WTC11 (cell line): ENCODE results near the gene GFRA1. TPM values are rescaled to one million over a fixed set of nuclear protein-coding genes. Genes with fewer than 3 reads are reported as not detected.

ENCODE experiments used
- ATAC-seq: fragments of 200-7000 bp; cut with Tn5 transposase; 2 replicates; pipeline ENCODE4 v1.10.0; 2021; ENCODE audit warnings: mild to moderate bottlenecking, moderate library complexity
- CTCF ChIA-PET: fragments of 300-600 bp; sonication (Branson Sonifier 250); formaldehyde crosslinking; loops from one replicate; lab custom pipeline; 2021; ENCODE audit warnings: antibody characterized with exemption; lab: Charles Lee
- POLR2A ChIA-PET: fragments of 350-600 bp; sonication (Branson Sonifier 250); formaldehyde crosslinking; loops from one replicate; lab custom pipeline; 2021; ENCODE audit warnings: antibody characterized with exemption; lab: Charles Lee
- DNase-seq: peaks from one replicate; pipeline ENCODE4 v3.0.0; 2021; ENCODE audit warnings: low spot score
- H3K27ac Mint-ChIP-seq: 2 replicates; pipeline ENCODE4 v1.8.0; 2021; ENCODE audit warnings: mixed read lengths
- H3K27me3 Mint-ChIP-seq: 2 replicates; pipeline ENCODE4 v1.8.0; 2021; ENCODE audit warnings: low read depth, mild to moderate bottlenecking, moderate library complexity, mixed read lengths
- H3K36me3 Mint-ChIP-seq: 2 replicates; pipeline ENCODE4 v1.8.0; 2021; ENCODE audit warnings: mixed read lengths
- H3K4me1 Mint-ChIP-seq: 2 replicates; pipeline ENCODE4 v1.8.0; 2022; ENCODE audit warnings: mixed read lengths
- H3K4me3 Mint-ChIP-seq: 2 replicates; pipeline ENCODE4 v1.8.0; 2021; ENCODE audit warnings: mild to moderate bottlenecking, moderate library complexity, mixed read lengths
- H3K9me3 Mint-ChIP-seq: 2 replicates; pipeline ENCODE4 v1.8.0; 2021; ENCODE audit warnings: mixed read lengths
- ESRRA ChIP-seq: sonication (generic); formaldehyde crosslinking; IDR thresholded peaks from 2 replicates; pipeline ENCODE4 v1.8.1; 2022; ENCODE audit warnings: mild to moderate bottlenecking, missing genetic modification reagents, borderline replicate concordance
- FOXJ3 ChIP-seq: sonication (generic); formaldehyde crosslinking; IDR thresholded peaks from 2 replicates; pipeline ENCODE4 v1.9.0; 2021; ENCODE audit warnings: missing genetic modification reagents, mild to moderate bottlenecking, borderline replicate concordance
- FOXK1 ChIP-seq: sonication (generic); formaldehyde crosslinking; IDR thresholded peaks from 2 replicates; pipeline ENCODE4 v1.8.0; 2022; ENCODE audit warnings: mild to moderate bottlenecking, moderate library complexity, missing genetic modification reagents
- FOXP1 ChIP-seq: sonication (generic); formaldehyde crosslinking; IDR thresholded peaks from 2 replicates; pipeline ENCODE4 v1.8.0; 2022; ENCODE audit warnings: missing genetic modification reagents, mild to moderate bottlenecking, moderate library complexity, borderline replicate concordance
- GABPB1 ChIP-seq: sonication (generic); formaldehyde crosslinking; IDR thresholded peaks from 2 replicates; pipeline ENCODE4 v1.8.1; 2023; ENCODE audit warnings: mild to moderate bottlenecking, missing genetic modification reagents
- GRHL2 ChIP-seq: fragments of 250-450 bp; sonication (Bioruptor Pico); IDR thresholded peaks from 2 replicates; pipeline ENCODE4 v1.8.0; 2022; ENCODE audit warnings: mild to moderate bottlenecking, moderate library complexity; ENCODE audit not compliant: insufficient replicate concordance, severe bottlenecking
- KAT7 ChIP-seq: sonication (generic); formaldehyde crosslinking; IDR thresholded peaks from 2 replicates; pipeline ENCODE4 v1.8.1; 2023; ENCODE audit warnings: missing genetic modification reagents, mild to moderate bottlenecking, borderline replicate concordance
- MAX ChIP-seq: sonication (generic); formaldehyde crosslinking; IDR thresholded peaks from 2 replicates; pipeline ENCODE4 v1.8.0; 2022; ENCODE audit warnings: mild to moderate bottlenecking, missing genetic modification reagents
- NFYB ChIP-seq: sonication (generic); formaldehyde crosslinking; conservative IDR thresholded peaks from 2 replicates; pipeline ENCODE4 v1.8.0; 2022; ENCODE audit warnings: low read depth, missing genetic modification reagents
- NR1H2 ChIP-seq: sonication (generic); formaldehyde crosslinking; IDR thresholded peaks from 2 replicates; pipeline ENCODE4 v1.9.0; 2021; ENCODE audit warnings: mild to moderate bottlenecking, moderate library complexity, missing genetic modification reagents
- PRRX2 ChIP-seq: fragments of 250-450 bp; sonication (Bioruptor Pico); IDR thresholded peaks from 2 replicates; pipeline ENCODE4 v1.8.0; 2021; ENCODE audit warnings: mild to moderate bottlenecking
- RORB ChIP-seq: fragments of 250-450 bp; sonication (Bioruptor Pico); IDR thresholded peaks from 2 replicates; pipeline ENCODE4 v1.9.0; 2021; ENCODE audit warnings: mild to moderate bottlenecking
- SMAD3 ChIP-seq: sonication (generic); formaldehyde crosslinking; IDR thresholded peaks from 2 replicates; pipeline ENCODE4 v1.8.0; 2022; ENCODE audit warnings: missing genetic modification reagents, mild to moderate bottlenecking, borderline replicate concordance
- ZNF317 ChIP-seq: sonication (generic); formaldehyde crosslinking; IDR thresholded peaks from 2 replicates; pipeline ENCODE4 v1.8.1; 2023; ENCODE audit warnings: low read depth, mild to moderate bottlenecking, moderate library complexity, missing genetic modification reagents, borderline replicate concordance
- total RNA-seq: library from RNA; stranded (reverse); gene quantifications from 3 replicates; pipeline ENCODE4 v1.2.3, GENCODE V29; 2021
- TF ChIP-seq, protein P1 (sequence below): sonication (generic); formaldehyde crosslinking; IDR thresholded peaks from 2 replicates; pipeline ENCODE4 v1.8.1; 2022; ENCODE audit warnings: missing genetic modification reagents, borderline replicate concordance
- TF ChIP-seq, protein P2 (sequence below): sonication (generic); formaldehyde crosslinking; IDR thresholded peaks from 2 replicates; pipeline ENCODE4 v1.8.1; 2022; ENCODE audit warnings: mild to moderate bottlenecking, moderate library complexity, missing genetic modification reagents
- TF ChIP-seq, protein P3 (sequence below): sonication (generic); formaldehyde crosslinking; IDR thresholded peaks from 2 replicates; pipeline ENCODE4 v1.8.1; 2023; ENCODE audit warnings: mild to moderate bottlenecking, moderate library complexity, missing genetic modification reagents
- TF ChIP-seq, protein P4 (sequence below): sonication (generic); formaldehyde crosslinking; IDR thresholded peaks from 2 replicates; pipeline ENCODE4 v1.8.1; 2023; ENCODE audit warnings: mild to moderate bottlenecking, missing genetic modification reagents, moderate library complexity
- TF ChIP-seq, protein P5 (sequence below): fragments of 250-450 bp; sonication (Bioruptor Pico); IDR thresholded peaks from 2 replicates; pipeline ENCODE4 v1.9.0; 2021; ENCODE audit warnings: moderate library complexity, mild to moderate bottlenecking, inconsistent platforms, borderline replicate concordance

Gene GFRA1
- total RNA-seq, 1 experiment from 2014 or later = 4.4 TPM

DNA sequence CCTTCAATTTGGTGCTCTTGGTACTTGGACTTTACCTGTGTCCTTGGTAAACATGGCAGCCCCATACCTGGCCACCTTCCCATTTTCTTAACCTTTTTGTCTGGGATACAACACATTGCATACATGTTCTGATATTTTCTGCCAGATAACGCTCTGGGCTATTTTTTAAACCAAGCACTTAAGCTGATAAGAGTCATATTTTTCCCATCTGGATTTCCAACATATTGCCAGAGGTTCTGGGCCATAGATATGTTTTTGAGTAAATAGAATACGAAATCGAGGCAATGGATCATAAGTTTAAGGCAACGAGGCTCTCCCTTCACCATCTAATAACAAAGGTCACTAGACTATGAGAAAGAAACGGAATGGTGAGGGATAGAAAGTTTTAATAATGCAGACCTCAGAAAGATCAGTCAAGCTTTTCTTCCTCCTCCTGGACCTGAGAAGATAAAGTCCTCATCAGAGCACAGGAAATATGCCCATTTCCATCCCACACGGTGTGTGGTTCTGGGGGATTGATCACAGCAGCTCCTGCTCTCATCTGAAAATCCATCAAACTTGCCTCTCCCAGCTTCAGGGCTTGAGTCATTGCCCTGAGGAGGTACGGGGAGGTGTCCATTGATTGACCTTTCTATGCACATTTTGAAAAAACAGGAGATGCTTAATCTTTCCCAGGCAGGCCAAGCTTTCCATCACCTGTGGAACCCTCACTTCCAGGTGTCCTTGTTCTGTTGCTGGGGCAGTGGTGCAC is 257.2 kb downstream of the GFRA1 start (continued):
- TF ChIP-seq GRHL2 (CRISPR knock-in tag) = no peak
- no peak for TF ChIP-seq ZNF317 (CRISPR knock-in tag)
- no peak for TF ChIP-seq NFYB (CRISPR knock-in tag)
- TF ChIP-seq FOXJ3 (CRISPR knock-in tag) = no peak

GRCh38 chr10:116014871-116015582 is 258.0 kb downstream of the GFRA1 start:
- ChIA-PET POLR2A (no interaction called here), CTCF (no interaction called here)
- no peak for DNase-seq
- H3K27ac Mint-ChIP-seq = no peak overlapping the region
- TF ChIP-seq FOXP1 (CRISPR knock-in tag) (no peak), NFYB (CRISPR knock-in tag) (no peak), FOXK1 (no peak)
- TF ChIP-seq, protein P1, sequence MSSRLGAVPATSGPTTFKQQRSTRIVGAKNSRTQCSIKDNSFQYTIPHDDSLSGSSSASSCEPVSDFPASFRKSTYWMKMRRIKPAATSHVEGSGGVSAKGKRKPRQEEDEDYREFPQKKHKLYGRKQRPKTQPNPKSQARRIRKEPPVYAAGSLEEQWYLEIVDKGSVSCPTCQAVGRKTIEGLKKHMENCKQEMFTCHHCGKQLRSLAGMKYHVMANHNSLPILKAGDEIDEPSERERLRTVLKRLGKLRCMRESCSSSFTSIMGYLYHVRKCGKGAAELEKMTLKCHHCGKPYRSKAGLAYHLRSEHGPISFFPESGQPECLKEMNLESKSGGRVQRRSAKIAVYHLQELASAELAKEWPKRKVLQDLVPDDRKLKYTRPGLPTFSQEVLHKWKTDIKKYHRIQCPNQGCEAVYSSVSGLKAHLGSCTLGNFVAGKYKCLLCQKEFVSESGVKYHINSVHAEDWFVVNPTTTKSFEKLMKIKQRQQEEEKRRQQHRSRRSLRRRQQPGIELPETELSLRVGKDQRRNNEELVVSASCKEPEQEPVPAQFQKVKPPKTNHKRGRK (CRISPR knock-in tag) = no peak
- TF ChIP-seq, all 79 proteins: peak for 0
- ATAC-seq = no peak
- no peak overlapping the region for H3K4me3 Mint-ChIP-seq
- peaks cover 13% of the 10 kb centered on the region for H3K4me1 Mint-ChIP-seq
- H3K36me3 Mint-ChIP-seq = no peaks in the 10 kb centered on the region
- H3K9me3 Mint-ChIP-seq = peaks cover 29% of the 10 kb centered on the region
- H3K27me3 Mint-ChIP-seq = 0 out of 2 replicates have a peak, but pooled peaks cover 2% of the 10 kb centered on the region

DNA sequence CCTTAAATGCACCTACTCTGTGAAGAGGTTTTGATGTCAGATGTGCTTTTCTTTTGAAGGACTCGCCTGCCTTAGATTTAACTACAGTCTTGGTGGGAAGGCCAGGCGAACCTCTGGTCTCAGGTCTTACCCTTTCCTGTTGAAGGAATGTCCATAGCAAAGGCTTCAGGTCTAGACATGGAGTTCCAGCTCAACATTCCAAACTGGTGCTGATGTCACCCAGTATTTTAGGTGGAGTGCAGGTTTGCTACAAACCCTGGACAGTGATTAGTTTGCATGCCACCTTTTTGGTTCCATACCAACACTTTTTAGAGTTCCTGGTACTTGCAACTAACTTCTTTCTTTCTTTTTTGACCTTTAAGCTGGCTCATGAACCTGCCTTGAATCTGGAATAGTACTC is 258.7 kb downstream of the GFRA1 start:
- peaks cover 4% of the 10 kb centered on the region; the same call in 1 of the 2 replicates for H3K27me3 Mint-ChIP-seq
- TF ChIP-seq MAX (CRISPR knock-in tag) = no peak
- TF ChIP-seq, protein P2, sequence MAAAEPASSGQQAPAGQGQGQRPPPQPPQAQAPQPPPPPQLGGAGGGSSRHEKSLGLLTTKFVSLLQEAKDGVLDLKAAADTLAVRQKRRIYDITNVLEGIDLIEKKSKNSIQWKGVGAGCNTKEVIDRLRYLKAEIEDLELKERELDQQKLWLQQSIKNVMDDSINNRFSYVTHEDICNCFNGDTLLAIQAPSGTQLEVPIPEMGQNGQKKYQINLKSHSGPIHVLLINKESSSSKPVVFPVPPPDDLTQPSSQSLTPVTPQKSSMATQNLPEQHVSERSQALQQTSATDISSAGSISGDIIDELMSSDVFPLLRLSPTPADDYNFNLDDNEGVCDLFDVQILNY = no peak
- TF ChIP-seq ESRRA (CRISPR knock-in tag) = no peak
- TF ChIP-seq, protein P3, sequence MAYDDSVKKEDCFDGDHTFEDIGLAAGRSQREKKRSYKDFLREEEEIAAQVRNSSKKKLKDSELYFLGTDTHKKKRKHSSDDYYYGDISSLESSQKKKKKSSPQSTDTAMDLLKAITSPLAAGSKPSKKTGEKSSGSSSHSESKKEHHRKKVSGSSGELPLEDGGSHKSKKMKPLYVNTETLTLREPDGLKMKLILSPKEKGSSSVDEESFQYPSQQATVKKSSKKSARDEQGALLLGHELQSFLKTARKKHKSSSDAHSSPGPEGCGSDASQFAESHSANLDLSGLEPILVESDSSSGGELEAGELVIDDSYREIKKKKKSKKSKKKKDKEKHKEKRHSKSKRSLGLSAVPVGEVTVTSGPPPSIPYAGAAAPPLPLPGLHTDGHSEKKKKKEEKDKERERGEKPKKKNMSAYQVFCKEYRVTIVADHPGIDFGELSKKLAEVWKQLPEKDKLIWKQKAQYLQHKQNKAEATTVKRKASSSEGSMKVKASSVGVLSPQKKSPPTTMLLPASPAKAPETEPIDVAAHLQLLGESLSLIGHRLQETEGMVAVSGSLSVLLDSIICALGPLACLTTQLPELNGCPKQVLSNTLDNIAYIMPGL (CRISPR knock-in tag) = no peak
- TF ChIP-seq, protein P4, sequence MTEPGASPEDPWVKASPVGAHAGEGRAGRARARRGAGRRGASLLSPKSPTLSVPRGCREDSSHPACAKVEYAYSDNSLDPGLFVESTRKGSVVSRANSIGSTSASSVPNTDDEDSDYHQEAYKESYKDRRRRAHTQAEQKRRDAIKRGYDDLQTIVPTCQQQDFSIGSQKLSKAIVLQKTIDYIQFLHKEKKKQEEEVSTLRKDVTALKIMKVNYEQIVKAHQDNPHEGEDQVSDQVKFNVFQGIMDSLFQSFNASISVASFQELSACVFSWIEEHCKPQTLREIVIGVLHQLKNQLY (CRISPR knock-in tag) = no peak
- TF ChIP-seq, protein P5, sequence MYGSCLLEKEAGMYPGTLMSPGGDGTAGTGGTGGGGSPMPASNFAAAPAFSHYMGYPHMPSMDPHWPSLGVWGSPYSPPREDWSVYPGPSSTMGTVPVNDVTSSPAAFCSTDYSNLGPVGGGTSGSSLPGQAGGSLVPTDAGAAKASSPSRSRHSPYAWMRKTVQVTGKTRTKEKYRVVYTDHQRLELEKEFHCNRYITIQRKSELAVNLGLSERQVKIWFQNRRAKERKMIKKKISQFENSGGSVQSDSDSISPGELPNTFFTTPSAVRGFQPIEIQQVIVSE (CRISPR knock-in tag) = no peak
- TF ChIP-seq PRRX2 (CRISPR knock-in tag) = no peak
- no peak for TF ChIP-seq KAT7 (CRISPR knock-in tag)
- no peak for TF ChIP-seq RORB (CRISPR knock-in tag)
- no peak for TF ChIP-seq GABPB1 (CRISPR knock-in tag)
- TF ChIP-seq NR1H2 = no peak
- no peak for TF ChIP-seq SMAD3 (CRISPR knock-in tag)
- ATAC-seq = no peak
- peaks cover 13% of the 10 kb centered on the region for H3K4me1 Mint-ChIP-seq
- H3K36me3 Mint-ChIP-seq = no peaks in the 10 kb centered on the region
- no peak for DNase-seq
- no peak overlapping the region for H3K4me3 Mint-ChIP-seq
- no peak overlapping the region for H3K27ac Mint-ChIP-seq
- peaks cover 32% of the 10 kb centered on the region for H3K9me3 Mint-ChIP-seq
- POLR2A ChIA-PET = no interaction called here
- CTCF ChIA-PET = no interaction called here
